ES-I3 (cell line): Measurements from ENCODE around the gene MAP3K10.

Experiments
- H3K36me3 ChIP-seq: 2 replicates; pipeline ENCODE4 v1.6.1; 2013; ENCODE audit warnings: mild to moderate bottlenecking, low read length, control low read depth, moderate library complexity; ENCODE audit not compliant: insufficient read depth
- H3K4me1 ChIP-seq: 2 replicates; pipeline ENCODE4 v1.6.1; 2013; ENCODE audit warnings: mild to moderate bottlenecking, control low read depth, low read length; ENCODE audit not compliant: insufficient read depth
- H3K9ac ChIP-seq: 2 replicates; pipeline ENCODE4 v1.6.1; 2013; ENCODE audit warnings: low read depth, mild to moderate bottlenecking, low read length, moderate library complexity
- H3K9me3 ChIP-seq: 2 replicates; pipeline ENCODE4 v1.6.1; 2013; ENCODE audit warnings: mild to moderate bottlenecking, low read length, moderate library complexity; ENCODE audit not compliant: control insufficient read depth, insufficient read depth

The MAP3K10 gene

GRCh38 chr19:40193587-40193849 lies 2.3 kb downstream of the MAP3K10 start:
- Histone ChIP-seq H3K9me3 (no peaks in the 10 kb centered on the region), H3K4me1 (no peaks in the 10 kb centered on the region; the same call in 1 of the 2 replicates), H3K36me3 (no peaks in the 10 kb centered on the region), H3K9ac (no peak overlapping the region)

DNA sequence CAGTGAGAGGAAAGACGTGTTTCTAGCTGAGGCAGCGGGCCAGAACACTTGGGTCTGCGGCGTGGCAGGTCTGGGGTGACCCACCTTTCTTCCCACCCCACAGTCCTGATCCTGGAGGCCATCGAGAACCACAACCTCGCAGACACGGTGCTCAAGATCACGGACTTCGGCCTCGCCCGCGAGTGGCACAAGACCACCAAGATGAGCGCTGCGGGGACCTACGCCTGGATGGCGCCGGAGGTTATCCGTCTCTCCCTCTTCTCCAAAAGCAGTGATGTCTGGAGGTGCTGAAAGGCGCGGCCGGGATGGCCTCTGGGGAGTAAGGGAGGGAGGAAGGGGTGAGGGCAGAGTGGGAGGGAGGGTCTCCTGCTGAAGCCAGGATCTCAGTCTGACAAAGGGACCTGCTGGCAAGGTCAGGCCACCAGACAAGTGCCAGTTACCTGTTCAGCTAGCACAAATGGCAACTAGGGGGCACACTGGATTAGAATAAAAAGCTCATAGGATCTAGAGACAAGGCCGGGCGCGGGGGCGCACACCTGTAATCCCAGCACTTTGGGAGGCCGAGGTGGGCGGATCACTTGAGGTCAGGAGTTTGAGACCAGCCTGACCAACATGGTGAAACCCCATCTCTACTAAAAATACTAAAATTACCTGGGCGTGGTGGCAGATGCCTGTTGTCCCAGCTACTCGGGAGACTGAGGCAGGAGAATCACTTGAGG lies 7.2 kb downstream of the MAP3K10 start:
- Histone ChIP-seq H3K36me3 (no peaks in the 10 kb centered on the region), H3K9ac (no peak overlapping the region), H3K4me1 (no peaks in the 10 kb centered on the region), H3K9me3 (no peaks in the 10 kb centered on the region)

DNA sequence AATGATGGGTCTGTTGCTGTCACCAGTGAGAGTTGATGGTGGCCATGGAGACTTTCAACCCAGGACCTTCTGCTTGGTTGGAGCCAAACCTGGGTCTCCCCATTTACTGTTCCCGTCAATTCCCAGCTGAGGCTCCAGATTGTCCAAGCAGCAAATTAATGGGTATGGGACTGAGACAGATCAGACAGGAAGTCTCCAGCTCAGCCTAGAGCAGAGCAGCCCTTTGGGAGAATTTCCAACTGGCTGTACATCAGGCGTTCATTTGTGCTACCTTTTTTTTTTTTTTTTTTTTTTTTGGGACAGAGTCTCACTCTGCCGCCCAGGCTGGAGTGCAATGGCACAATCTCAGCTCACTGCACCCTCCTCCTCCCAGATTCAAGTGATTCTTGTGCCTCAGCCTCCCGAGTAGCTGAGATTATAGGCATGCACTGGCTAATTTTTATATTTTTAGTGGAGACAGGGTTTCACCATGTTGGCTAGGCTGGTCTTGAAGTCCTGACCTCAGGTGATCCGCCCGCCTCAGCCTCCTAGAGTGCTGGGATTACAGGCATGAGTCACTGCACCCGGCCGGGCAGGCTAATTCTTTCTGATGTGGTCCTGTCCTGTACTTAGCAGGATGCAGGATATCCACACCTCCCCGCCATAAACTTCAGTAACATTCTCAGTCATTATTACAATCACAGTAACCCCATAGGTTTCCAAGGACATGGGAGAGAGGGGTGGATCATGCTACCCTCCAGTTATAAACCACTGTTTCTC lies 9.3 kb downstream of the MAP3K10 start:
- H3K9me3 ChIP-seq, result no peaks in the 10 kb centered on the region
- no peaks in the 10 kb centered on the region for H3K36me3 ChIP-seq
- no peaks in the 10 kb centered on the region for H3K4me1 ChIP-seq
- H3K9ac ChIP-seq, result no peak overlapping the region

DNA sequence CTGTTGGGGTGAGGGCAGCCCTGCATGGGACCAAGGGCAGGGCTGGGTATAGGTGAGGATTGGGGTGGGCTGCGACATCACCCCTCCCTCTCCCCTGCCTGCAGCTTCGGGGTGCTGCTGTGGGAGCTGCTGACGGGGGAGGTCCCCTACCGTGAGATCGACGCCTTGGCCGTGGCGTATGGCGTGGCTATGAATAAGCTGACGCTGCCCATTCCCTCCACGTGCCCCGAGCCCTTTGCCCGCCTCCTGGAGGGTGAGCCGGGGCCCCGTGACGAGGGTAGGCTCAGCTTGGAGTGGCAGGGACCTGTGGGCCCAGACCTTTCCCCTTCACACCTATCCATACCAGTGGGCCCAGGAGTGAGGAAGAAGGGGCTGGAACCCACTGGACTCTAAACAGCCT lies 13.2 kb downstream of the MAP3K10 start:
- Histone ChIP-seq H3K9ac (no peak overlapping the region), H3K4me1 (no peaks in the 10 kb centered on the region), H3K36me3 (no peaks in the 10 kb centered on the region), H3K9me3 (no peaks in the 10 kb centered on the region)

GRCh38 chr19:40205760-40206159 lies 14.5 kb downstream of the MAP3K10 start:
- Histone ChIP-seq H3K9me3 (no peaks in the 10 kb centered on the region), H3K36me3 (no peaks in the 10 kb centered on the region), H3K9ac (no peak overlapping the region), H3K4me1 (no peaks in the 10 kb centered on the region)

DNA sequence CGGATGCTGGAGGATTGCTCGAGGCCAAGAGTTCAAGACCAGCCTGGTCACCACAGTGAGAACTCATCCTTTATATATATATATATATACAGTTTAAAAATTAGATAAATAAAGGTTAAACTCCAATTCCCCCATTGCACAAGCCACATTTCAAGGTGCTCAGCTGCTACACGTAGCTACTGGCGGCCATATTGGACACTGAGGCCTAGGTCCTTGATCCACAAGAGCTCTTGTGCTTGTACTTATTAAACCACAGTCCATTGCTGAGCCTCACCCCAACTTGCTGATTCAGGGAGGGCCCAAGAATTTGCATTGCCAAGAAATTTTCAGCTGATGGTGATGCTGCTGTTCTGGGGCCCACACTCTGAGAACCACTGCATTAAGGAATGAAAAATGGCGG lies 17.4 kb downstream of the MAP3K10 start:
- Histone ChIP-seq H3K4me1 (no peaks in the 10 kb centered on the region), H3K36me3 (no peaks in the 10 kb centered on the region), H3K9me3 (no peaks in the 10 kb centered on the region), H3K9ac (no peak overlapping the region)

DNA sequence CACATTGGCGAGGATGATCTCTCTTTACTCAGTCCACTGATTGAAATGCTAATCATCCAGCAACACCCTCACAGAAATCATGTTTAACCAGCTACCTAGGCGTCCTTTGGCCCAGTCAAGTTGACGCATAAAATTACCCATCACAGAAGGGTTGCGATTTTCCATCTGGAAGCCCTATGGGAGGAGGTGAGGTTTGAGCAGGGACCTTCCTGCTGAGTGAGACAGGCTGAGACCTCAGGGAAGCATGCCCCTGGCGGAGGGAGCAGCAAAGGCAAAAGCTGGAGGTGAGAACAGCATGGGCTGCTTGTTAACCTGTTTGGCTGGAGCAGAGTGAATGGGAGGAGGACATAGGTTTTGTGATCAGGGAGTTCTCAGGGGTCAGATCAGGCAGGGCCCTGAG lies 19.7 kb downstream of the MAP3K10 start:
- no peaks in the 10 kb centered on the region for H3K36me3 ChIP-seq

GRCh38 chr19:40213251-40213829 lies 22.1 kb downstream of the MAP3K10 start:
- no peaks in the 10 kb centered on the region; the same call in 1 of the 2 replicates for H3K4me1 ChIP-seq
- H3K36me3 ChIP-seq, result no peaks in the 10 kb centered on the region
- H3K9me3 ChIP-seq, result no peaks in the 10 kb centered on the region

More for the DNA sequence above, 19.7 kb downstream of the MAP3K10 start:
- no peaks in the 10 kb centered on the region for H3K4me1 ChIP-seq
- H3K9ac ChIP-seq, result no peak overlapping the region
- no peaks in the 10 kb centered on the region for H3K9me3 ChIP-seq

GRCh38 chr19:40213882-40214570 lies 22.8 kb downstream of the MAP3K10 start:
- Histone ChIP-seq H3K9ac (no peak overlapping the region), H3K9me3 (no peaks in the 10 kb centered on the region), H3K4me1 (no peaks in the 10 kb centered on the region; the same call in 1 of the 2 replicates), H3K36me3 (no peaks in the 10 kb centered on the region)

More at GRCh38 chr19:40213251-40213829, 22.1 kb downstream of the MAP3K10 start:
- no peak overlapping the region for H3K9ac ChIP-seq

DNA sequence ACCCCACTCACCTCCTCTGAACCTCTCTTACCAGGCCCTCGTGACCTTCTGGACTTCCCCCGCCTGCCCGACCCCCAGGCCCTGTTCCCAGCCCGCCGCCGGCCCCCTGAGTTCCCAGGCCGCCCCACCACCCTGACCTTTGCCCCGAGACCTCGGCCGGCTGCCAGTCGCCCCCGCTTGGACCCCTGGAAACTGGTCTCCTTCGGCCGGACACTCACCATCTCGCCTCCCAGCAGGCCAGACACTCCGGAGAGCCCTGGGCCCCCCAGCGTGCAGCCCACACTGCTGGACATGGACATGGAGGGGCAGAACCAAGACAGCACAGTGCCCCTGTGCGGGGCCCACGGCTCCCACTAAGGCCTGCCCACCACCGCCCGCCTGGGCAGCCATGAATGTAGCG lies 23.7 kb downstream of the MAP3K10 start:
- H3K36me3 ChIP-seq, result no peaks in the 10 kb centered on the region
- no peaks in the 10 kb centered on the region; the same call in 1 of the 2 replicates for H3K4me1 ChIP-seq
- no peak overlapping the region for H3K9ac ChIP-seq
- no peaks in the 10 kb centered on the region for H3K9me3 ChIP-seq

DNA sequence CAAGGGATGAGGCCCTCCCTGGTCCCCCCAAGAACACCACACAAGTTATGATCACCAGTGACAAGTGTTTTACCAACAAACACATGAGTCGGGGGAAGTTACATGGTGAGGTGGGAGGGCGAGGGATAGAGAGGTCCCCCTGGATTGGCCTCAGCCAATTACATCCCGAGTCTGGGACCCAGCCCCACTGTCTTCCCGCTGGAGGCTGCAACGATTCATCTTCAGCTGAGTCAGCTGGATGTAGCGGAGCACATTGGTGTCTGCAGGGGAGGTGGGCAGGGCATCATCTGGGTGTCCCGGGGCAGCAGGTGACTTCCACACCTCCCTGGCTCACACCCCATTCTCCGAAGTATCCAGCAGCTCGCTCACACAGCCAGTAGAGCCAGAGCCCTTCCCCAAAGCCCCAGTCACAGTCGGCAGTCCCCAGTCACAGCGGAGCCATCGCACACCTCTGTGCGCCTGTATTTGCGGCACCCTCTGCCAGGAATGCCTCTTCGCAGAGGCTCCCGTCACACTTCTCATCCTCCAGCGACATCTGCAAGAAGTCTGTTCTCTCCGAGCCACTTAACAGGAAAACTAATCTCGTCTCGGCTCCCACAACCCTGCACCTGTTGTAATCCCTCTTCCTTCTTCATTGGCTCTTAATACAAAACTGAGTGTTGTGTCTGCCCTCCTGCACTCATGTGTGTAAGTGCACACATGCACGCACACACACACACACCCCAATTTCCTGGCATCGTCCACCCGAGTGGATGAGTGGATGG lies 25.0 kb downstream of the MAP3K10 start:
- no peaks in the 10 kb centered on the region for H3K36me3 ChIP-seq
- H3K9ac ChIP-seq, result no peak overlapping the region
- H3K4me1 ChIP-seq, result no peaks in the 10 kb centered on the region; the same call in 1 of the 2 replicates
- no peaks in the 10 kb centered on the region for H3K9me3 ChIP-seq

- Histone ChIP-seq H3K36me3 (no peaks in the 10 kb centered on the region), H3K9ac (no peak overlapping the region), H3K4me1 (no peaks in the 10 kb centered on the region; the same call in 1 of the 2 replicates), H3K9me3 (no peaks in the 10 kb centered on the region)
Measured at GRCh38 chr19:40216777-40217026, 25.5 kb downstream of the MAP3K10 start.

- Histone ChIP-seq H3K36me3 (no peaks in the 10 kb centered on the region), H3K9ac (peak overlapping the region; percentile 29; the same call in 1 of the 2 replicates), H3K9me3 (no peaks in the 10 kb centered on the region), H3K4me1 (no peaks in the 10 kb centered on the region; the same call in 1 of the 2 replicates)
Measured at GRCh38 chr19:40217027-40217810, 26.0 kb downstream of the MAP3K10 start.
